Small intestine (tissue), 7 donors: ENCODE measurements around the gene IER3. TPM values are rescaled to one million over a fixed set of nuclear protein-coding genes. Genes with fewer than 3 reads are reported as not detected.
"Not testable (repeated sequence)": the region's sequence is repeated elsewhere in the genome, so short reads cannot be mapped to it uniquely, and the experiment has no call there.

ENCODE experiments used
- DNase-seq, 2 donors: peaks; one replicate each; pipeline versions ENCODE4 v3.0.0 to v3.0.0-alpha.2; 2013
- FAIRE-seq: peaks from 2 replicates; lab custom pipeline; 2012; peaks lifted over from hg19 to GRCh38; lab: Jason Lieb, UNC
- H3K27ac ChIP-seq, 3 donors: one replicate each; pipeline ENCODE4 v1.5.1; 2013; ENCODE audit warnings: low read length in 2 of 3, mild to moderate bottlenecking in 2 of 3, control low read depth in 1 of 3, inconsistent platforms in 1 of 3, low read depth in 1 of 3, moderate library complexity in 1 of 3
- H3K27me3 ChIP-seq, 3 donors: one replicate each; pipeline ENCODE4 v1.6.1; 2013; ENCODE audit warnings: low read length in 3 of 3, inconsistent platforms in 1 of 3; ENCODE audit not compliant: control insufficient read depth in 3 of 3, insufficient read depth in 3 of 3
- H3K36me3 ChIP-seq, 3 donors: one replicate each; pipeline ENCODE4 v1.6.1; 2013; ENCODE audit warnings: low read length in 3 of 3, inconsistent platforms in 1 of 3, low read depth in 1 of 3, mild to moderate bottlenecking in 1 of 3, moderate library complexity in 1 of 3; ENCODE audit not compliant: control insufficient read depth in 3 of 3, insufficient read depth in 2 of 3
- H3K4me1 ChIP-seq, 3 donors: one replicate each; pipeline ENCODE4 v1.6.1; 2013; ENCODE audit warnings: low read length in 2 of 3, inconsistent platforms in 1 of 3, low read depth in 1 of 3, mild to moderate bottlenecking in 1 of 3, moderate library complexity in 1 of 3; ENCODE audit not compliant: control insufficient read depth in 3 of 3, insufficient read depth in 2 of 3
- H3K4me3 ChIP-seq, 3 donors: one replicate each; pipeline ENCODE4 v1.5.1; 2013; ENCODE audit warnings: low read length in 3 of 3, control low read depth in 1 of 3, inconsistent platforms in 1 of 3, low read depth in 1 of 3, mild to moderate bottlenecking in 1 of 3, moderate library complexity in 1 of 3
- H3K9me3 ChIP-seq, 2 donors: one replicate each; pipeline ENCODE4 v1.6.1; 2013; ENCODE audit warnings: low read depth in 1 of 2, low read length in 1 of 2; ENCODE audit not compliant: control insufficient read depth in 2 of 2, insufficient read depth in 1 of 2
- WGBS, 3 donors: extraction: QIAGEN DNeasy Blood & Tissue Kit; methylation state at CpG; one replicate each; pipeline ENCODE4 v1.1.7; 2013; 5-methylcytosine and 5-hydroxymethylcytosine counted together
- polyA plus RNA-seq, 4 donors: library from polyadenylated mRNA; stranded (reverse) in 3 of 4; unstranded in 1 of 4; fragments of 200-250 nt in 3 of 4; fragments of 120-200 nt in 1 of 4; gene quantifications; one replicate each; pipeline versions ENCODE4 v1.2.1 to v1.2.3, GENCODE V29; 2013
- donor health status: healthy with polysubstance abuse.
- donor health status: control.
- donor health status: control.
- donor health status: Bipolar disorder and iron deficiency.
- donor health status: healthy.

The IER3 gene
- polyA plus RNA-seq, 4 donors, result 13.4 to 69.5 (median 14.7) TPM

GRCh38 chr6:30766461-30767157, 22.3 kb upstream of the IER3 start:
- peaks cover 3 to 28% (median 23%) of the 10 kb centered on the region in 3 donors for H3K4me1 ChIP-seq
- H3K36me3 ChIP-seq, result no peaks in the 10 kb centered on the region
- H3K27me3 ChIP-seq, result no peaks in the 10 kb centered on the region
- no peak overlapping the region for H3K27ac ChIP-seq
- FAIRE-seq, result no peak
- 80 to 85% (median 81%) methylated on average over 6 of the region's 6 CpGs for whole genome bisulfite sequencing, 3 donors
- no peaks in the 10 kb centered on the region for H3K9me3 ChIP-seq
- H3K4me3 ChIP-seq, result no peak overlapping the region
- DNase-seq, result no peak

- not testable (repeated sequence) for DNase-seq
- WGBS, 3 donors, result 65 to 100% (median 88%) methylated on average over 1 of the region's 1 CpG
- H3K4me1 ChIP-seq, result peaks cover 3 to 28% (median 23%) of the 10 kb centered on the region in 3 donors
Measured at GRCh38 chr6:30765495-30765894, 21.1 kb upstream of the IER3 start.

GRCh38 chr6:30764490-30765043, 20.2 kb upstream of the IER3 start:
- peak overlapping the region in 2 of 3 donors; percentile 64 to 74 for H3K27ac ChIP-seq
- H3K36me3 ChIP-seq, FAIRE-seq, H3K4me3 ChIP-seq, H3K9me3 ChIP-seq, H3K27me3 ChIP-seq, DNase-seq: not testable (repeated sequence)
- 63 to 73% (median 71%) methylated on average over 13 of the region's 13 CpGs for WGBS, 3 donors
- peaks cover 3 to 22% (median 21%) of the 10 kb centered on the region in 3 donors for H3K4me1 ChIP-seq

More at GRCh38 chr6:30765495-30765894, 21.1 kb upstream of the IER3 start:
- H3K27ac ChIP-seq, H3K36me3 ChIP-seq, H3K9me3 ChIP-seq, H3K27me3 ChIP-seq, H3K4me3 ChIP-seq, FAIRE-seq: not testable (repeated sequence)

GRCh38 chr6:30763618-30764489, 19.5 kb upstream of the IER3 start:
- H3K36me3 ChIP-seq, result no peaks in the 10 kb centered on the region
- no peak for FAIRE-seq
- H3K27ac ChIP-seq, result peak overlapping the region in 2 of 3 donors; percentile 64 to 74
- H3K4me1 ChIP-seq, result peaks cover 3 to 18% (median 15%) of the 10 kb centered on the region in 3 donors
- WGBS, 3 donors, result 24 to 36% (median 33%) methylated on average over 8 of the region's 8 CpGs
- no peaks in the 10 kb centered on the region for H3K9me3 ChIP-seq
- no peaks in the 10 kb centered on the region for H3K27me3 ChIP-seq
- DNase-seq, result peak; percentile 61 to 79
- no peak overlapping the region for H3K4me3 ChIP-seq

GRCh38 chr6:30763155-30763617, 18.8 kb upstream of the IER3 start:
- peak overlapping the region in 2 of 3 donors; percentile 64 to 74 for H3K27ac ChIP-seq
- WGBS, 3 donors, result 81 to 94% (median 86%) methylated on average over 1 of the region's 1 CpG
- no peaks in the 10 kb centered on the region for H3K27me3 ChIP-seq
- peaks cover 3 to 16% (median 11%) of the 10 kb centered on the region in 3 donors for H3K4me1 ChIP-seq
- DNase-seq (no peak), FAIRE-seq (no peak)
- H3K36me3 ChIP-seq, result no peaks in the 10 kb centered on the region
- H3K9me3 ChIP-seq, result no peaks in the 10 kb centered on the region
- no peak overlapping the region for H3K4me3 ChIP-seq

- peaks cover 3 to 16% (median 11%) of the 10 kb centered on the region in 3 donors for H3K4me1 ChIP-seq
- no peaks in the 10 kb centered on the region for H3K9me3 ChIP-seq
- DNase-seq, result no peak
- no peak for FAIRE-seq
- H3K36me3 ChIP-seq, result no peaks in the 10 kb centered on the region
- 89 to 93% (median 90%) methylated on average over 4 of the region's 4 CpGs for WGBS, 3 donors
- no peaks in the 10 kb centered on the region for H3K27me3 ChIP-seq
- no peak overlapping the region for H3K4me3 ChIP-seq
- no peak overlapping the region for H3K27ac ChIP-seq
Measured at GRCh38 chr6:30761791-30762429, 17.6 kb upstream of the IER3 start.

GRCh38 chr6:30760549-30760948, 16.2 kb upstream of the IER3 start:
- no peak for DNase-seq
- Histone ChIP-seq H3K27me3 (no peaks in the 10 kb centered on the region), H3K9me3 (no peaks in the 10 kb centered on the region), H3K4me1 (peaks cover 3 to 16% (median 11%) of the 10 kb centered on the region in 3 donors), H3K36me3 (no peaks in the 10 kb centered on the region), H3K27ac (no peak overlapping the region), H3K4me3 (no peak overlapping the region)
- FAIRE-seq, result no peak
- 87 to 93% (median 90%) methylated on average over 8 of the region's 8 CpGs for WGBS, 3 donors
